ENCODE results near the gene MRM1.

The MRM1 gene

DNA sequence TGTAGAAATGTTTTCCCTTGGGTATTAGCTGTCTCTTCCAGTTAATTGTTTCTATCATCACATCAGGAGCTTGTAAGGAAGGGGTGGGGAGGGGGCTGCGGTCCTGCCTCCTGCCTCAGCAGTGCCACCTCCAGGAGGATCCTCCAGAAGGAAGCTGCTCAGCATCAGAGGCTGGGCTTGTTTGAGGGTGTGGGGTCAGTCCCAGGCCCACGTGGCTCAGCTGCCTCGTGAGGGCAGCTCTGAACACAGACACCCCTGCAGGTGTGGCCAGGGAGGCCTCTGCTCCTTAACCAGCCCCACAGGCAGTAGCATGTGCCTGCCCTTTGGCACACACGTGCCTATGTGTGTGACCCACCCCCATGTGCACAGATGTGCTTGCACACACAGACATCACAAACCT, 46.3 kb downstream of the MRM1 start:
- Histone ChIP-seq H3K4me3 (ENCODE audit: low read length) (no peak overlapping the region), H3K27ac (ENCODE audit: low read length) (no peak overlapping the region), H3K27me3 (ENCODE audit: control insufficient read depth, insufficient read depth, low read length) (peaks cover 16% of the 10 kb centered on the region), H3K4me1 (ENCODE audit: control insufficient read depth, insufficient read depth, low read length) (peaks cover 1% of the 10 kb centered on the region; the same call in 1 of the 2 replicates), H3K36me3 (ENCODE audit: control insufficient read depth, insufficient read depth, low read length) (no peaks in the 10 kb centered on the region), H3K9me3 (ENCODE audit: control insufficient read depth, insufficient read depth, low read length) (no peaks in the 10 kb centered on the region)
- DNase-seq (ENCODE audit: low read depth, low spot score), result no peak
- no CpG with 5 or more reads among the region's 4 CpGs for WGBS (ENCODE audit: insufficient coverage, insufficient read length)

DNA sequence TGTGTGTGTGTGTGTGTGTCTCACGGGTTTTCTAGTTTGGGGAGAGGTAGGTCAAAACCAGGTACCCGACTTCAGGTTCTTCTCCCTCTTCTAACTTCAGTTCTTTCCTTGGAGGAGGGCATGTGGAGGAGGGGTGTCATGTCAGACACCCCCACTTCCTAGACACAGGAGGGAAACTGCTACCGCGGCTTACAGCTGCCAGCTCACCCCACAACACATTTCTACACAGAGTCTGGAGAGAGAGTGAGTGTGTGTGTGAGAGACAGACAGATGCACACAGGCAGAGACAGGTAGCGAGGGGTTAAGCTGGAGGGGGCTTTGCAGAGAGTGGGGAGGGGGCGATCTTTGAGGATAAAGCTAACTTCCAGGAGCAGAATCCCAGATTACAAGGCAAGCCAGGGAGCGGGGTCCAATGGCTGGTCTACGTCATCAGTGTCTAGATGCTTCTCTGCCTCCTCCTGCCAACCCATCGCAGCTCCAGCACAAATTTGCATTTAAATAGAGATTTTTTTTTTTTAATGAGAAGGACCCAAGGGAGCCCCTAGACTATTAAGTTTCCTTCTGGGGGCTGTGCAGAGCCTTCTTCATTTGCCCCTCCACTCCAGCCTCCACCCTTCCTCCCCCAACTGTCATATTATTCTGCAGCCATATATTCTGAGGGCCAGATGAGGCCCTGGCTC, 48.9 kb downstream of the MRM1 start:
- Histone ChIP-seq H3K4me1 (ENCODE audit: control insufficient read depth, insufficient read depth, low read length) (peaks cover 1% of the 10 kb centered on the region; the same call in 1 of the 2 replicates), H3K36me3 (ENCODE audit: control insufficient read depth, insufficient read depth, low read length) (no peaks in the 10 kb centered on the region), H3K9me3 (ENCODE audit: control insufficient read depth, insufficient read depth, low read length) (no peaks in the 10 kb centered on the region), H3K27ac (ENCODE audit: low read length) (no peak overlapping the region), H3K27me3 (ENCODE audit: control insufficient read depth, insufficient read depth, low read length) (no peaks in the 10 kb centered on the region), H3K4me3 (ENCODE audit: low read length) (no peak overlapping the region)
- no peak for DNase-seq (ENCODE audit: low read depth, low spot score)
- no CpG with 5 or more reads among the region's 9 CpGs for WGBS (ENCODE audit: insufficient coverage, insufficient read length)

DNA sequence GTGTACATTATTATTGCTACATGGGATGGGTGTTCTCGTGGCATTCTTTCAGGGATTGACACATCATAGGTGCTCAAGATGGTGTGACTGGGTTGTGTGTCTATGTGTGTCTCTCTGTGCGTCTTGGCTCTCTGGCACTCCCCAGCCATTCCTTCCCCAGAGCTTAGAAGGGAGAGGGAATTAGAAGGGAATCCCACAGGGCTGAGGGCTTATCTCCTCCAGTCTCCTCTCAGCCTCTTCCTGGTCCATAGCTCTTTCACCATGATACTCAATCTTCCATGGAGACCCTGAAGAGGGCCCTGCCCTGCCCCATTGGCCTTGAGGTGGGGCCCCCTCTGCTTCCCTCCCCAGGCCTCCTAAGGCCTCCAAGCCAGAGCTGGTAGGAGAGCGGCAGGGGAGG, 52.0 kb downstream of the MRM1 start:
- peaks cover 3% of the 10 kb centered on the region; the same call in 1 of the 2 replicates for H3K4me1 ChIP-seq (ENCODE audit: control insufficient read depth, insufficient read depth, low read length)
- no peaks in the 10 kb centered on the region for H3K36me3 ChIP-seq (ENCODE audit: control insufficient read depth, insufficient read depth, low read length)
- no peaks in the 10 kb centered on the region for H3K27me3 ChIP-seq (ENCODE audit: control insufficient read depth, insufficient read depth, low read length)
- no peak for DNase-seq (ENCODE audit: low read depth, low spot score)
- no peaks in the 10 kb centered on the region for H3K9me3 ChIP-seq (ENCODE audit: control insufficient read depth, insufficient read depth, low read length)
- H3K4me3 ChIP-seq (ENCODE audit: low read length), result no peak overlapping the region
- WGBS (ENCODE audit: insufficient coverage, insufficient read length), result no CpG with 5 or more reads among the region's 3 CpGs
- no peak overlapping the region for H3K27ac ChIP-seq (ENCODE audit: low read length)

DNA sequence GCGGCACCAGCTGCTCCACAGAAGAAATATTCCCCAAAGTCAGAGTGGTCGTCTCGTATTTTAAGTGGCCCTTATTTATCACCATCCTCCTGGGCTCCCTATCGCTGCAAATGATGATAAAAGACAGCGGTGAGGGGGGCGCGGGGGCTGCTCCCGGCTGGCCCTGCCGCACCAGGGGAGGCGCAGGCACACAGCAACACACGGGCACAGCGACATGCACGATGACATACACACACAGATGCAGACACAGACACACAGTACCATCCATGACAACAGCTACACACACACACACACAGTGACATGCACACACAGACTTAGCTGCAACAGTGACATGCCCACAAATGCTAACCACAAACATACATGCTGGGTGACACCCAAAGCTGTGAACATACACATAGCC, 52.5 kb downstream of the MRM1 start:
- DNase-seq (ENCODE audit: low read depth, low spot score), result no peak
- peaks cover 3% of the 10 kb centered on the region; the same call in 1 of the 2 replicates for H3K4me1 ChIP-seq (ENCODE audit: control insufficient read depth, insufficient read depth, low read length)
- no peak overlapping the region for H3K27ac ChIP-seq (ENCODE audit: low read length)
- H3K4me3 ChIP-seq (ENCODE audit: low read length), result no peak overlapping the region
- WGBS (ENCODE audit: insufficient coverage, insufficient read length), result no CpG with 5 or more reads among the region's 13 CpGs
- H3K36me3 ChIP-seq (ENCODE audit: control insufficient read depth, insufficient read depth, low read length), result no peaks in the 10 kb centered on the region
- H3K9me3 ChIP-seq (ENCODE audit: control insufficient read depth, insufficient read depth, low read length), result no peaks in the 10 kb centered on the region
- H3K27me3 ChIP-seq (ENCODE audit: control insufficient read depth, insufficient read depth, low read length), result no peaks in the 10 kb centered on the region

DNA sequence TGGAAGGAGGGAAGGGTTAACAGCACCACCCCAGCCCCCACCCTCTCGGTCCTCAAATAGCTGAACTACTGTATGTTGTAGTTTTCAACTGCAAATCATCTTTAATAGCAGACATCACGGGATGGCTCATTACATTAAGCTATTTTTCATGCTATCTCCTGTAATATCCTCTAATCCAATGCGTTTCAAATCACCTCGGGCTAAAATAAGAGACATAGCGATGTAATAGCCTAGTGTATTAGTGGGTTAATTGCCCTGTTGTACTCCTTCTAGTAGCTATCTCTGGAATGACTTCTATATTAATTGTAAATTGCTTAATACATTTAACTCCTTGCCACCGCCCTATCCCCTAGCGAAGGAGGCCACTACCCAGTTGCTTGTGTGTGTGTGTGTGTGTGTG, 54.3 kb downstream of the MRM1 start:
- Histone ChIP-seq H3K9me3 (ENCODE audit: control insufficient read depth, insufficient read depth, low read length) (no peaks in the 10 kb centered on the region), H3K27ac (ENCODE audit: low read length) (no peak overlapping the region), H3K4me3 (ENCODE audit: low read length) (no peak overlapping the region), H3K4me1 (ENCODE audit: control insufficient read depth, insufficient read depth, low read length) (peaks cover 2% of the 10 kb centered on the region; the same call in 1 of the 2 replicates), H3K36me3 (ENCODE audit: control insufficient read depth, insufficient read depth, low read length) (no peaks in the 10 kb centered on the region), H3K27me3 (ENCODE audit: control insufficient read depth, insufficient read depth, low read length) (no peaks in the 10 kb centered on the region)
- DNase-seq (ENCODE audit: low read depth, low spot score), result no peak
- no CpG with 5 or more reads among the region's 7 CpGs for WGBS (ENCODE audit: insufficient coverage, insufficient read length)

DNA sequence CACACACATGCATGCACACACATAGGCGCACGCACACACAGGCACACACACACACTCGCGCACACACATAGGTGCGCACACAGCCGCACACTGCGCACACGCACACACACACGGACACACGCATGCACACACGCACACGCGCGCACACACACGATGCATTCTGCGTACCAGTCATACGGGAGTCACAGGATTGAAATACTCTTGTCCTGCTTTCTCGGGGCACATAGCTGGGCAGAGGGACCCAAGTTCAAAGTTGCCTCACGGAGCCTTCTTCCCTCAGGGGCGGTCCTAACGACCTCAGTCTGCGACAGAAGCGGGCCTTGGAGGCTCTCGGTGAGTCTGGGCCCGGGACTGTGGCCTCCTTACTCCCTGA, 56.0 kb downstream of the MRM1 start:
- Histone ChIP-seq H3K36me3 (ENCODE audit: control insufficient read depth, insufficient read depth, low read length) (no peaks in the 10 kb centered on the region), H3K27ac (ENCODE audit: low read length) (no peak overlapping the region), H3K4me3 (ENCODE audit: low read length) (peak overlapping the region; percentile 46; the same call in 1 of the 2 replicates), H3K9me3 (ENCODE audit: control insufficient read depth, insufficient read depth, low read length) (no peaks in the 10 kb centered on the region), H3K27me3 (ENCODE audit: control insufficient read depth, insufficient read depth, low read length) (no peaks in the 10 kb centered on the region), H3K4me1 (ENCODE audit: control insufficient read depth, insufficient read depth, low read length) (0 out of 2 replicates have a peak, but pooled peaks cover 1% of the 10 kb centered on the region)
- no peak for DNase-seq (ENCODE audit: low read depth, low spot score)
- no CpG with 5 or more reads among the region's 25 CpGs for WGBS (ENCODE audit: insufficient coverage, insufficient read length)

DNA sequence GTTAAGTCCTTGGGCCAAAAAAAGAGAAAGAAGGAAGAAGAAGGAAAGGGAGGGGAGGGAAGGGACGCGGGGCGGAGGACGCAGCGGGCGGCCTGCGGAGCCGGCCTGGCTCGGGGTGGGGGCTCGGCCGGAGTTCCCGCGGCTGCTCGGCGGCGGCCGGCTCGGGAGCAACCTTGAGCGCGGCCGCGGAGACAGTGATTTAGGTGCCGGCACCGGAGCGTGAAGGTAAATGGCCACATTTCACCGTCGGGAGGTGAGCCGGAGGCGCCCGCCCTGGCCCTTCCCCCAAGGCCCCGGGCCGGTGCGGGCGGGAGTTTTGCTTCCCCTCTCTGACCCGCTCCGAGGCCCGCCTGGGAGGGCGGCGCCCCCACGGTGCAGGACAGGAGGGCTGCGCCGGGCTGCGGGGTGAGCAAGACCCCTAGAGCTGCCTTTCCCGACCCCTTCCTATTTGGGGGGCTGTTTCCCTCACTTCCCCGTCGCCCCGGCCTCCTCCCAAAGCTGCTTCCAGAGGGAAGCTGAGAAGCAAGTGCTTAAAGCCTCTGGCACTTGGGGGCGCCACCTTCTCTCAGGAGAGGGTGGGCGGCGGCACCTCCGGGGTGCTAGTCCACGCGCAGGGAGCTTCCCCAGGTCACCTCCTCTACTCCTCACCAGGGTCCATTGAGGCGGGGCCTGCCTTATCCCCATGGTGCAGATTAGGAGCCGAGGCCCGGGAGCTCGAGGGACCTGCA, 56.5 kb downstream of the MRM1 start:
- WGBS (ENCODE audit: insufficient coverage, insufficient read length), result no CpG with 5 or more reads among the region's 57 CpGs
- H3K27me3 ChIP-seq (ENCODE audit: control insufficient read depth, insufficient read depth, low read length), result no peaks in the 10 kb centered on the region
- DNase-seq (ENCODE audit: low read depth, low spot score), result no peak
- H3K4me1 ChIP-seq (ENCODE audit: control insufficient read depth, insufficient read depth, low read length), result 0 out of 2 replicates have a peak, but pooled peaks cover 1% of the 10 kb centered on the region
- peak overlapping the region; percentile 46; the same call in 1 of the 2 replicates for H3K4me3 ChIP-seq (ENCODE audit: low read length)
- no peaks in the 10 kb centered on the region for H3K9me3 ChIP-seq (ENCODE audit: control insufficient read depth, insufficient read depth, low read length)
- H3K27ac ChIP-seq (ENCODE audit: low read length), result no peak overlapping the region
- no peaks in the 10 kb centered on the region for H3K36me3 ChIP-seq (ENCODE audit: control insufficient read depth, insufficient read depth, low read length)

Measured in iPS DF 6.9 (cell line).